Measurements from ENCODE around the gene HIGD1B.

HIGD1B gene

GRCh38 chr17:44877121-44877520 is 29.4 kb downstream of the HIGD1B start:
- Mint-ChIP-seq H3K27ac (no peak overlapping the region), H3K4me3 (no peak overlapping the region), H3K36me3 (ENCODE audit: low read depth) (peaks cover 50% of the 10 kb centered on the region), H3K4me1 (no peaks in the 10 kb centered on the region), H3K27me3 (ENCODE audit: low read depth) (no peaks in the 10 kb centered on the region), H3K9me3 (no peaks in the 10 kb centered on the region)
- TF ChIP-seq CTCF (IDR thresholded peaks at IDR 0.05; ENCODE audit: unreplicated experiment in 3 of 3): no peak

- Mint-ChIP-seq H3K4me1 (no peaks in the 10 kb centered on the region), H3K4me3 (no peak overlapping the region), H3K9me3 (no peaks in the 10 kb centered on the region), H3K27ac (no peak overlapping the region), H3K36me3 (ENCODE audit: low read depth) (peaks cover 55% of the 10 kb centered on the region), H3K27me3 (ENCODE audit: low read depth) (no peaks in the 10 kb centered on the region)
- peak; percentile 49 to 70 (median 59) for TF ChIP-seq CTCF (IDR thresholded peaks at IDR 0.05; ENCODE audit: unreplicated experiment in 3 of 3)
Measured at GRCh38 chr17:44878627-44879221, 31.0 kb downstream of the HIGD1B start.

GRCh38 chr17:44879376-44879775 is 31.7 kb downstream of the HIGD1B start:
- Mint-ChIP-seq H3K4me3 (no peak overlapping the region), H3K27me3 (ENCODE audit: low read depth) (no peaks in the 10 kb centered on the region), H3K4me1 (no peaks in the 10 kb centered on the region), H3K36me3 (ENCODE audit: low read depth) (peaks cover 53% of the 10 kb centered on the region), H3K27ac (no peak overlapping the region), H3K9me3 (no peaks in the 10 kb centered on the region)
- TF ChIP-seq CTCF (IDR thresholded peaks at IDR 0.05; ENCODE audit: unreplicated experiment in 3 of 3): no peak

- no peaks in the 10 kb centered on the region for H3K4me1 Mint-ChIP-seq
Measured at GRCh38 chr17:44880062-44880461, 32.4 kb downstream of the HIGD1B start.

GRCh38 chr17:44881145-44881544 is 33.5 kb downstream of the HIGD1B start:
- Mint-ChIP-seq H3K9me3 (no peaks in the 10 kb centered on the region), H3K4me3 (no peak overlapping the region), H3K36me3 (ENCODE audit: low read depth) (peaks cover 55% of the 10 kb centered on the region), H3K4me1 (no peaks in the 10 kb centered on the region), H3K27ac (no peak overlapping the region), H3K27me3 (ENCODE audit: low read depth) (no peaks in the 10 kb centered on the region)
- TF ChIP-seq CTCF (IDR thresholded peaks at IDR 0.05; ENCODE audit: unreplicated experiment in 3 of 3): no peak

More at GRCh38 chr17:44880062-44880461, 32.4 kb downstream of the HIGD1B start:
- Mint-ChIP-seq H3K9me3 (no peaks in the 10 kb centered on the region), H3K36me3 (ENCODE audit: low read depth) (peaks cover 57% of the 10 kb centered on the region), H3K4me3 (no peak overlapping the region), H3K27me3 (ENCODE audit: low read depth) (no peaks in the 10 kb centered on the region), H3K27ac (no peak overlapping the region)
- TF ChIP-seq CTCF (IDR thresholded peaks at IDR 0.05; ENCODE audit: unreplicated experiment in 3 of 3): no peak

- peaks cover 38% of the 10 kb centered on the region for H3K36me3 Mint-ChIP-seq (ENCODE audit: low read depth)
- no peak for TF ChIP-seq CTCF (IDR thresholded peaks at IDR 0.05; ENCODE audit: unreplicated experiment in 3 of 3)
Measured at GRCh38 chr17:44884941-44885340, 37.3 kb downstream of the HIGD1B start.

More at GRCh38 chr17:44884941-44885340, 37.3 kb downstream of the HIGD1B start:
- no peak overlapping the region for H3K27ac Mint-ChIP-seq
- H3K4me3 Mint-ChIP-seq: no peak overlapping the region
- peaks cover 5% of the 10 kb centered on the region for H3K4me1 Mint-ChIP-seq
- no peaks in the 10 kb centered on the region for H3K27me3 Mint-ChIP-seq (ENCODE audit: low read depth)
- H3K9me3 Mint-ChIP-seq: no peaks in the 10 kb centered on the region
